ENCODE data around the gene GLOD5. TPM values are rescaled to one million over a fixed set of nuclear protein-coding genes. Genes with fewer than 3 reads are reported as not detected.
A peak's percentile ranks its signal among the peaks of the same experiment; 100 is the strongest.

The GLOD5 gene
- total and polyA plus RNA-seq, 9 of the 15 experiments (the other 6 are each of a cell fraction or from before 2014, with no cell fraction given): 0.27 to 4.4 (median 2.2) TPM

DNA sequence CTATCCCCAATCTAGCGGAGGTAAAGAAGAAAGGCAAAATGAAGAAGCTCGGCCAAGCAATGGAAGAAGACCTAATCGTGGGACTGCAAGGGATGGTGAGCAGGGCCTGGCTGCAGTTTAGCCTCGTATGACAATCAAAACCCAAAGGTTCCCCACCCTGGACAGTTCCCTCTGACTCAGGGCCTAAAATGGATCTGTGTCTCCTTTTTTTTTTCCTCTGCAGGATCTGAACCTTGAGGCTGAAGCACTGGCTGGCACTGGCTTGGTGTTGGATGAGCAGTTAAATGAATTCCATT is 41.3 kb downstream of the GLOD5 start:
- Histone ChIP-seq H3K27ac (ENCODE audit: extremely low read depth, low read depth, low read length) (peak overlapping the region; percentile 97), H3K9me3 (replicated peaks; ENCODE audit: control insufficient read depth, insufficient read depth, low read depth, low read length) (no peaks in the 10 kb centered on the region), H3K4me2 (ENCODE audit: insufficient read depth, low read length) (peak overlapping the region; percentile 82), H3K36me3 (ENCODE audit: control insufficient read depth, insufficient read depth, low read length) (peaks cover 34% of the 10 kb centered on the region; the same call in 2 of the 3 replicates), H3K4me1 (replicated peaks in 1 of 2; ENCODE audit: control insufficient read depth in 2 of 2, insufficient read depth in 2 of 2, low read length in 2 of 2) (peaks cover 12 to 27% of the 10 kb centered on the region in 2 experiments), H2AFZ (ENCODE audit: low read depth, low read length) (peak overlapping the region; percentile 53; the same call in 1 of the 2 replicates), H3K9ac (ENCODE audit: insufficient read depth in 1 of 2, low read depth in 2 of 2, low read length in 2 of 2) (peak overlapping the region; percentile 92 to 94; a peak in 3 of 4 replicates), H3K27me3 (ENCODE audit: control insufficient read depth in 2 of 2, insufficient read depth in 2 of 2, low read length in 2 of 2) (no peaks in the 10 kb centered on the region), H3K9me1 (ENCODE audit: control insufficient read depth, insufficient read depth, low read length) (no peaks in the 10 kb centered on the region), H4K20me1 (replicated peaks; ENCODE audit: control insufficient read depth, insufficient read depth, low read length) (no peaks in the 10 kb centered on the region), H3K4me3 (peak overlapping the region; percentile 69), H3K79me2 (ENCODE audit: control insufficient read depth, insufficient read depth, low read length) (peaks cover 8% of the 10 kb centered on the region)
- CTCF ChIA-PET (ENCODE audit: low intra/inter-chr PET ratio): no interaction called here
- no TSS peak for BruUV-seq (replicated peaks)
- intact Hi-C loops (cut with micrococcal nuclease) (loop anchor here (5.0 to 10.0 kb wide), 5 partner anchors 41 to 372 kb away; partner anchors contain the start of genes GLOD5, PLP2, PQBP1 and SUV39H1), in situ Hi-C loops (cut with MboI) (no loop called here)
- ATAC-seq (no peak), FAIRE-seq (no peak), DNase-seq (ENCODE audit: extremely low read depth in 1 of 4, low spot score in 3 of 4) (no peak)
- 8% methylated on average over 4 of the region's 4 CpGs for WGBS (ENCODE audit: insufficient coverage, low coverage, missing lambda C conversion rate)
- POLR2A ChIA-PET: interaction anchor here (0.7 kb wide), 1 partner anchor 237 kb away, joined by 3 read pairs; no protein-coding TSS in a partner anchor
- peak; percentile 63 for TF ChIP-seq MIER1 (IDR thresholded peaks at IDR 0.05; ENCODE audit: low read depth)
- TF ChIP-seq, protein P1, sequence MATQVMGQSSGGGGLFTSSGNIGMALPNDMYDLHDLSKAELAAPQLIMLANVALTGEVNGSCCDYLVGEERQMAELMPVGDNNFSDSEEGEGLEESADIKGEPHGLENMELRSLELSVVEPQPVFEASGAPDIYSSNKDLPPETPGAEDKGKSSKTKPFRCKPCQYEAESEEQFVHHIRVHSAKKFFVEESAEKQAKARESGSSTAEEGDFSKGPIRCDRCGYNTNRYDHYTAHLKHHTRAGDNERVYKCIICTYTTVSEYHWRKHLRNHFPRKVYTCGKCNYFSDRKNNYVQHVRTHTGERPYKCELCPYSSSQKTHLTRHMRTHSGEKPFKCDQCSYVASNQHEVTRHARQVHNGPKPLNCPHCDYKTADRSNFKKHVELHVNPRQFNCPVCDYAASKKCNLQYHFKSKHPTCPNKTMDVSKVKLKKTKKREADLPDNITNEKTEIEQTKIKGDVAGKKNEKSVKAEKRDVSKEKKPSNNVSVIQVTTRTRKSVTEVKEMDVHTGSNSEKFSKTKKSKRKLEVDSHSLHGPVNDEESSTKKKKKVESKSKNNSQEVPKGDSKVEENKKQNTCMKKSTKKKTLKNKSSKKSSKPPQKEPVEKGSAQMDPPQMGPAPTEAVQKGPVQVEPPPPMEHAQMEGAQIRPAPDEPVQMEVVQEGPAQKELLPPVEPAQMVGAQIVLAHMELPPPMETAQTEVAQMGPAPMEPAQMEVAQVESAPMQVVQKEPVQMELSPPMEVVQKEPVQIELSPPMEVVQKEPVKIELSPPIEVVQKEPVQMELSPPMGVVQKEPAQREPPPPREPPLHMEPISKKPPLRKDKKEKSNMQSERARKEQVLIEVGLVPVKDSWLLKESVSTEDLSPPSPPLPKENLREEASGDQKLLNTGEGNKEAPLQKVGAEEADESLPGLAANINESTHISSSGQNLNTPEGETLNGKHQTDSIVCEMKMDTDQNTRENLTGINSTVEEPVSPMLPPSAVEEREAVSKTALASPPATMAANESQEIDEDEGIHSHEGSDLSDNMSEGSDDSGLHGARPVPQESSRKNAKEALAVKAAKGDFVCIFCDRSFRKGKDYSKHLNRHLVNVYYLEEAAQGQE (IDR thresholded peaks at IDR 0.05; ENCODE audit: borderline replicate concordance): peak; percentile 68
- TF ChIP-seq, protein P1 (CRISPR knock-in tag; IDR thresholded peaks at IDR 0.05; ENCODE audit: low read depth): no peak
- TF ChIP-seq MCM2 (IDR thresholded peaks at IDR 0.05; ENCODE audit: low read depth): no peak
- no peak for TF ChIP-seq ZSCAN29 (IDR thresholded peaks at IDR 0.05)
- no peak for TF ChIP-seq CHCHD3 (CRISPR knock-in tag; IDR thresholded peaks at IDR 0.05)
- TF ChIP-seq, protein P2, sequence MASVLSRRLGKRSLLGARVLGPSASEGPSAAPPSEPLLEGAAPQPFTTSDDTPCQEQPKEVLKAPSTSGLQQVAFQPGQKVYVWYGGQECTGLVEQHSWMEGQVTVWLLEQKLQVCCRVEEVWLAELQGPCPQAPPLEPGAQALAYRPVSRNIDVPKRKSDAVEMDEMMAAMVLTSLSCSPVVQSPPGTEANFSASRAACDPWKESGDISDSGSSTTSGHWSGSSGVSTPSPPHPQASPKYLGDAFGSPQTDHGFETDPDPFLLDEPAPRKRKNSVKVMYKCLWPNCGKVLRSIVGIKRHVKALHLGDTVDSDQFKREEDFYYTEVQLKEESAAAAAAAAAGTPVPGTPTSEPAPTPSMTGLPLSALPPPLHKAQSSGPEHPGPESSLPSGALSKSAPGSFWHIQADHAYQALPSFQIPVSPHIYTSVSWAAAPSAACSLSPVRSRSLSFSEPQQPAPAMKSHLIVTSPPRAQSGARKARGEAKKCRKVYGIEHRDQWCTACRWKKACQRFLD (CRISPR knock-in tag; IDR thresholded peaks at IDR 0.05): no peak
- no peak for TF ChIP-seq ZC3H11A (IDR thresholded peaks at IDR 0.05; ENCODE audit: low read depth, low read length)
- no peak for TF ChIP-seq NRF1 (conservative IDR thresholded peaks at IDR 0.05 in 1 of 2, IDR thresholded peaks at IDR 0.05 in 1 of 2)
- TF ChIP-seq TBP (optimal IDR thresholded peaks at IDR 0.05; ENCODE audit: low read depth, low read length): no peak
- TF ChIP-seq, protein P3, sequence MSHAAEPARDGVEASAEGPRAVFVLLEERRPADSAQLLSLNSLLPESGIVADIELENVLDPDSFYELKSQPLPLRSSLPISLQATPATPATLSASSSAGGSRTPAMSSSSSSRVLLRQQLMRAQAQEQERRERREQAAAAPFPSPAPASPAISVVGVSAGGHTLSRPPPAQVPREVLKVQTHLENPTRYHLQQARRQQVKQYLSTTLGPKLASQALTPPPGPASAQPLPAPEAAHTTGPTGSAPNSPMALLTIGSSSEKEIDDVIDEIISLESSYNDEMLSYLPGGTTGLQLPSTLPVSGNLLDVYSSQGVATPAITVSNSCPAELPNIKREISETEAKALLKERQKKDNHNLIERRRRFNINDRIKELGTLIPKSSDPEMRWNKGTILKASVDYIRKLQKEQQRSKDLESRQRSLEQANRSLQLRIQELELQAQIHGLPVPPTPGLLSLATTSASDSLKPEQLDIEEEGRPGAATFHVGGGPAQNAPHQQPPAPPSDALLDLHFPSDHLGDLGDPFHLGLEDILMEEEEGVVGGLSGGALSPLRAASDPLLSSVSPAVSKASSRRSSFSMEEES (CRISPR knock-in tag; IDR thresholded peaks at IDR 0.05): no peak
- peak; percentile 38; the same call in 1 of the 2 replicates for TF ChIP-seq EHMT2 (IDR thresholded peaks at IDR 0.05)
- TF ChIP-seq ZNF24 (IDR thresholded peaks at IDR 0.05): no peak
